GM21619 (cell line): ENCODE data around the gene CLCC1.
"Not testable (repeated sequence)": the region's sequence is repeated elsewhere in the genome, so short reads cannot be mapped to it uniquely, and the experiment has no call there.

ENCODE experiments used
- ATAC-seq: cut with Tn5 transposase; IDR thresholded peaks from one replicate; pipeline ENCODE4 v1.9.1; 2021; ENCODE audit not compliant: unreplicated experiment

The CLCC1 gene

GRCh38 chr1:108963052-108963686, at the start of gene CLCC1:
TSS of gene CLCC1 (minus strand) at chr1:108963484. CDS start at chr1:108950437, 13,047 bp downstream.
- ATAC-seq, result peak; percentile 91

GRCh38 chr1:109011335-109011734, 48.1 kb upstream of the CLCC1 start:
- ATAC-seq, result no peak

- not testable (repeated sequence) for ATAC-seq
These were observed 33.3 kb upstream of the CLCC1 start for GRCh38 chr1:108996622-108997021.

- ATAC-seq, result no peak
These were observed 19.8 kb upstream of the CLCC1 start for GRCh38 chr1:108983114-108983513.

- ATAC-seq, result no peak
These were observed 13.4 kb upstream of the CLCC1 start for GRCh38 chr1:108976658-108977057.

GRCh38 chr1:108972951-108973350, 9.7 kb upstream of the CLCC1 start:
- no peak for ATAC-seq

- no peak for ATAC-seq
These were observed 6.1 kb upstream of the CLCC1 start for GRCh38 chr1:108969346-108969745.

GRCh38 chr1:108962681-108963051, 618 bp downstream of the CLCC1 start:
- ATAC-seq, result no peak

- no peak for ATAC-seq
These were observed 1.4 kb downstream of the CLCC1 start for GRCh38 chr1:108961752-108962486.

GRCh38 chr1:108961198-108961597, 2.1 kb downstream of the CLCC1 start:
- peak; percentile 26 for ATAC-seq

GRCh38 chr1:108960719-108961118, 2.6 kb downstream of the CLCC1 start:
- no peak for ATAC-seq

GRCh38 chr1:108957888-108958287, 5.4 kb downstream of the CLCC1 start:
- no peak for ATAC-seq

GRCh38 chr1:108955881-108956280, 7.4 kb downstream of the CLCC1 start:
- no peak for ATAC-seq

GRCh38 chr1:108955111-108955510, 8.2 kb downstream of the CLCC1 start:
- ATAC-seq, result no peak

- ATAC-seq, result no peak
These were observed 9.8 kb downstream of the CLCC1 start for GRCh38 chr1:108953452-108953851.

GRCh38 chr1:108951242-108951641, 12.0 kb downstream of the CLCC1 start:
- ATAC-seq, result no peak

GRCh38 chr1:108949044-108949443, 14.2 kb downstream of the CLCC1 start:
- no peak for ATAC-seq

GRCh38 chr1:108947871-108948525, 15.3 kb downstream of the CLCC1 start:
- no peak for ATAC-seq

- ATAC-seq, result no peak
These were observed 27.1 kb downstream of the CLCC1 start for GRCh38 chr1:108936170-108936569.

- ATAC-seq, result no peak
These were observed 29.3 kb downstream of the CLCC1 start for GRCh38 chr1:108933944-108934343.

- ATAC-seq, result not testable (repeated sequence)
These were observed 35.7 kb downstream of the CLCC1 start for GRCh38 chr1:108927565-108927964.

- ATAC-seq, result no peak
These were observed 37.4 kb downstream of the CLCC1 start for GRCh38 chr1:108925920-108926319.
